K562 (cell line): ENCODE results near the gene ARAP1. TPM values are rescaled to one million over a fixed set of nuclear protein-coding genes. Genes with fewer than 3 reads are reported as not detected.

Source experiments
- ATAC-seq: fragments of 200-7000 bp; cut with Tn5 transposase; 3 replicates; pipeline ENCODE4 v1.9.1; 2020; ENCODE audit warnings: moderate library complexity
- BruUV-seq: library from RNA; stranded (reverse); fragments of 400-500 nt; replicated peaks from 2 replicates; lab custom pipeline; 2021; lab: Mats Ljungman, UMichigan
- CTCF ChIA-PET: fragments of 300-600 bp; formaldehyde crosslinking; extraction: SDS; loops from one replicate; lab custom pipeline; 2021; ENCODE audit warnings: low intra/inter-chr PET ratio; lab: Yijun Ruan, JAX
- POLR2A ChIA-PET: fragments of 300-600, 350-650 bp; sonication (Branson Sonifier 250); formaldehyde crosslinking; extraction: SDS; loops from one replicate; lab custom pipeline; 2021; ENCODE audit warnings: antibody characterized with exemption, inconsistent platforms; lab: Yijun Ruan, JAX
- DNase-seq, 4 experiments: peaks; one replicate each; pipeline versions ENCODE4 v3.0.0 to v3.0.0-alpha.2; 2011 to 2018; ENCODE audit warnings: low spot score in 3 of 4, mixed read lengths in 3 of 4; ENCODE audit errors: extremely low read depth in 1 of 4
- FAIRE-seq: peaks from 2 replicates; lab custom pipeline; 2011; peaks lifted over from hg19 to GRCh38; lab: Jason Lieb, UNC
- H2AFZ ChIP-seq: 2 replicates; pipeline ENCODE4 v1.6.0; 2011; ENCODE audit warnings: low read depth, low read length, control low read depth, inconsistent platforms
- H3K27ac ChIP-seq: fragments of 200-600 bp; 3 replicates; pipeline ENCODE4 v1.8.0; 2011; ENCODE audit warnings: low read depth, mild to moderate bottlenecking, control low read depth, inconsistent platforms, low read length, moderate library complexity, mixed read lengths; ENCODE audit errors: extremely low read depth
- H3K27me3 ChIP-seq, 2 experiments: fragments of 300-600 bp in 1 of 2; 2 replicates in 1 of 2; 3 replicates in 1 of 2; pipeline versions ENCODE4 v1.6.0 to v1.8.0; 2011; ENCODE audit warnings: inconsistent platforms in 2 of 2, low read length in 2 of 2, mild to moderate bottlenecking in 1 of 2, mixed read lengths in 1 of 2, moderate library complexity in 1 of 2; ENCODE audit not compliant: control insufficient read depth in 2 of 2, insufficient read depth in 2 of 2
- H3K36me3 ChIP-seq: fragments of 300-600 bp; 3 replicates; pipeline ENCODE4 v1.8.0; 2011; ENCODE audit warnings: mild to moderate bottlenecking, low read length, inconsistent platforms; ENCODE audit not compliant: control insufficient read depth, insufficient read depth
- H3K4me1 ChIP-seq, 2 experiments: fragments of 200-600 bp in 1 of 2; replicated peaks in 1 of 2; 2 replicates in 1 of 2; 3 replicates in 1 of 2; pipeline versions ENCODE4 v1.5.1 to v1.8.0; 2011; ENCODE audit warnings: inconsistent platforms in 2 of 2, low read length in 2 of 2, mild to moderate bottlenecking in 1 of 2, mixed read lengths in 1 of 2, moderate library complexity in 1 of 2; ENCODE audit not compliant: control insufficient read depth in 2 of 2, insufficient read depth in 2 of 2
- H3K4me2 ChIP-seq: 2 replicates; pipeline ENCODE4 v1.6.1; 2011; ENCODE audit warnings: low read length, control low read depth, inconsistent platforms, mixed read lengths; ENCODE audit not compliant: insufficient read depth
- H3K4me3 ChIP-seq: fragments of 200-600 bp; sonication (generic), shearing (Covaris generic); 2 replicates; pipeline ENCODE4 v1.5.1; 2016; ENCODE audit warnings: control low read depth, inconsistent platforms
- H3K79me2 ChIP-seq: fragments of 200-600 bp; 3 replicates; pipeline ENCODE4 v1.8.0; 2011; ENCODE audit warnings: low read length, inconsistent platforms; ENCODE audit not compliant: control insufficient read depth, insufficient read depth
- H3K9ac ChIP-seq, 2 experiments: 2 replicates each; pipeline versions ENCODE4 v1.6.0 to v1.6.1; 2011; ENCODE audit warnings: low read depth in 2 of 2, low read length in 2 of 2, control low read depth in 1 of 2, inconsistent platforms in 1 of 2, mild to moderate bottlenecking in 1 of 2, mixed read lengths in 1 of 2; ENCODE audit not compliant: insufficient read depth in 1 of 2
- H3K9me1 ChIP-seq: one replicate; pipeline ENCODE4 v1.6.0; 2011; ENCODE audit warnings: inconsistent platforms, mild to moderate bottlenecking, low read length, moderate library complexity; ENCODE audit not compliant: control insufficient read depth, insufficient read depth
- H3K9me3 ChIP-seq: replicated peaks from 2 replicates; pipeline ENCODE4 v1.5.1; 2011; ENCODE audit warnings: low read depth, low read length, inconsistent platforms; ENCODE audit not compliant: control insufficient read depth, insufficient read depth
- H4K20me1 ChIP-seq: replicated peaks from 2 replicates; pipeline ENCODE4 v1.6.1; 2011; ENCODE audit warnings: low read length, inconsistent platforms, mixed read lengths; ENCODE audit not compliant: control insufficient read depth, insufficient read depth
- BRCA1 ChIP-seq, 2 experiments: fragments of 450-650 bp in 1 of 2; sonication (generic) in 1 of 2; formaldehyde crosslinking in 1 of 2; IDR thresholded peaks; 2 replicates each; pipeline versions ENCODE4 v1.5.0 to v1.6.1; 2017 to 2020; ENCODE audit warnings: mild to moderate bottlenecking in 1 of 2, missing genetic modification reagents in 1 of 2
- COPS2 ChIP-seq: fragments of 450-650 bp; conservative IDR thresholded peaks from 2 replicates; pipeline ENCODE4 v1.6.1; 2016; ENCODE audit warnings: mild to moderate bottlenecking, moderate library complexity
- E4F1 ChIP-seq: fragments of 250-450 bp; sonication (Bioruptor Pico); IDR thresholded peaks from 2 replicates; pipeline ENCODE4 v1.5.0; 2021; ENCODE audit warnings: mild to moderate bottlenecking, borderline replicate concordance
- GMEB1 ChIP-seq: fragments of 250-450 bp; sonication (Bioruptor Pico); IDR thresholded peaks from 2 replicates; pipeline ENCODE4 v1.4.0; 2020; ENCODE audit warnings: mild to moderate bottlenecking
- NFE2L1 ChIP-seq: fragments of 450-650 bp; IDR thresholded peaks from 2 replicates; pipeline ENCODE4 v1.6.1; 2016; ENCODE audit warnings: missing genetic modification characterization, low read depth, mild to moderate bottlenecking, missing compliant biosample characterization, moderate library complexity, borderline replicate concordance
- NR2C2 ChIP-seq, 2 experiments: fragments of 200-800 bp in 1 of 2; sonication (Bioruptor generic) in 1 of 2; sonication (generic) in 1 of 2; formaldehyde crosslinking in 1 of 2; IDR thresholded peaks; 2 replicates each; pipeline versions ENCODE4 v1.6.1 to v1.8.0; 2016 to 2022; ENCODE audit warnings: mild to moderate bottlenecking in 1 of 2, missing compliant biosample characterization in 1 of 2, missing genetic modification characterization in 1 of 2, missing genetic modification reagents in 1 of 2
- ZNF445 ChIP-seq: fragments of 250-450 bp; sonication (Bioruptor Pico); IDR thresholded peaks from 2 replicates; pipeline ENCODE4 v1.4.0; 2020; ENCODE audit warnings: low read depth, mild to moderate bottlenecking, moderate library complexity
- ZNF639 ChIP-seq, 2 experiments: fragments of 200-800 bp in 1 of 2; sonication (Bioruptor generic) in 1 of 2; sonication (generic) in 1 of 2; formaldehyde crosslinking in 1 of 2; IDR thresholded peaks in 1 of 2; conservative IDR thresholded peaks in 1 of 2; 2 replicates each; pipeline versions ENCODE4 v1.5.0 to v1.6.1; 2016 to 2020; ENCODE audit warnings: missing compliant biosample characterization in 1 of 2, missing genetic modification characterization in 1 of 2, missing genetic modification reagents in 1 of 2
- ZNF655 ChIP-seq: fragments of 250-450 bp; sonication (Bioruptor Pico); IDR thresholded peaks from 2 replicates; pipeline ENCODE4 v1.5.0; 2021
- WGBS: fragments of 100-300 bp; shearing (Covaris generic); methylation state at CpG from one replicate; pipeline ENCODE4 v1.1.6; 2016; ENCODE audit warnings: low coverage, mixed read lengths; ENCODE audit not compliant: insufficient coverage; ENCODE audit errors: missing lambda C conversion rate; 5-methylcytosine and 5-hydroxymethylcytosine counted together
- in situ Hi-C: fragments of 300-500 bp; cut with MboI; formaldehyde crosslinking; loops from 4 replicates; pipeline ENCODE4 v1.15.0; 2018; ENCODE audit warnings: inconsistent platforms, mixed read lengths
- intact Hi-C: fragments of 100-400 bp; cut with micrococcal nuclease; formaldehyde crosslinking; loops from 2 replicates; pipeline ENCODE4 v1.14.2; 2022
- polyA plus RNA-seq, 8 experiments: library from polyadenylated mRNA; depleted of rRNA in 4 of 8; stranded (reverse) in 5 of 8; unstranded in 3 of 8; fragments of >200 nt; fragmentation: Nextera tagmentation in 2 of 8; fragmentation: Illumina TruSeq in 1 of 8; extraction: Ambion mirVana in 2 of 8; extraction: Trizol in 1 of 8; gene quantifications; 2 replicates each; pipeline versions ENCODE4 v1.2.1 to v1.2.3, GENCODE V29; 2011 to 2014; ENCODE audit warnings: inconsistent platforms in 1 of 8, missing spikeins in 1 of 8
- total RNA-seq, 7 experiments: library from RNA; depleted of rRNA in 6 of 7; stranded (reverse); fragments of >200 nt in 6 of 7; fragmentation: Illumina TruSeq in 2 of 7; extraction: Trizol in 2 of 7; gene quantifications; 2 replicates each; pipeline versions ENCODE4 v1.2.1 to v1.2.3, GENCODE V29; 2011 to 2021; ENCODE audit warnings: low replicate concordance in 1 of 7

ARAP1 gene
- total and polyA plus RNA-seq, 9 of the 15 experiments (the other 6 are each of a cell fraction or from before 2014, with no cell fraction given) = 0.23 to 67.0 (median 24.6) TPM

- TF ChIP-seq NFE2L1 = no peak
- TF ChIP-seq NR2C2 (CRISPR knock-in tag; IDR thresholded peaks at IDR 0.05) = peak; percentile 58; the same call in 1 of the 2 replicates
- TF ChIP-seq NR2C2 (tag; IDR thresholded peaks at IDR 0.05) = peak; percentile 90
- TF ChIP-seq, all 486 proteins: peak for 84
Measured at GRCh38 chr11:72741429-72741833, 10.8 kb downstream of the ARAP1 start (continued).

GRCh38 chr11:72740562-72741428, 11.4 kb downstream of the ARAP1 start:
- FAIRE-seq (no peak), ATAC-seq (no peak), DNase-seq (no peak)
- 0 out of 2 replicates have a peak overlapping the region, but pooled peaks have one; percentile 27 for H3K4me2 ChIP-seq
- POLR2A ChIA-PET = interaction anchor here (0.5 to 1.1 kb wide), 4 partner anchors 11 to 1391 kb away, joined by 3 to 4 read pairs (median 3); no protein-coding TSS in a partner anchor
- H3K9me3 ChIP-seq = no peaks in the 10 kb centered on the region
- in situ Hi-C loops (no loop called here), intact Hi-C loops (loop anchor here (5.0 kb wide), 1 partner anchor 37 kb away; no protein-coding TSS in a partner anchor)
- no peak overlapping the region for H2AFZ ChIP-seq
- CTCF ChIA-PET = no interaction called here
- peak overlapping the region; percentile 28 to 83; a peak in 3 of 4 replicates for H3K9ac ChIP-seq
- BruUV-seq = no TSS peak
- no peak overlapping the region for H3K4me3 ChIP-seq
- peaks cover 88 to 95% of the 10 kb centered on the region in 2 experiments for H3K4me1 ChIP-seq
- peaks cover 3% of the 10 kb centered on the region; the same call in 1 of the 2 replicates for H4K20me1 ChIP-seq
- peaks cover 17% of the 10 kb centered on the region for H3K9me1 ChIP-seq
- peak overlapping the region; percentile 65 for H3K27ac ChIP-seq
- H3K79me2 ChIP-seq = peaks cover 95% of the 10 kb centered on the region
- WGBS = 58% methylated on average over 10 of the region's 10 CpGs
- no peaks in the 10 kb centered on the region for H3K27me3 ChIP-seq
- H3K36me3 ChIP-seq = peaks cover 32% of the 10 kb centered on the region; the same call in 2 of the 3 replicates
- TF ChIP-seq ZNF655 (CRISPR knock-in tag) (no peak), COPS2 (no peak), E4F1 (CRISPR knock-in tag) (no peak), ZNF445 (CRISPR knock-in tag) (no peak), GMEB1 (no peak), ZNF639 (CRISPR knock-in tag; conservative IDR thresholded peaks at IDR 0.05 in 1 of 2, IDR thresholded peaks at IDR 0.05 in 1 of 2) (no peak), BRCA1 (IDR thresholded peaks at IDR 0.05) (no peak), BRCA1 (CRISPR knock-in tag; IDR thresholded peaks at IDR 0.05) (no peak)
